Measurements from ENCODE around the gene GRN. TPM values are rescaled to one million over a fixed set of nuclear protein-coding genes. Genes with fewer than 3 reads are reported as not detected.
"Not testable (repeated sequence)": the region's sequence is repeated elsewhere in the genome, so short reads cannot be mapped to it uniquely, and the experiment has no call there.

Gene GRN
- total and polyA plus RNA-seq, 2 of the 13 experiments (the other 11 are each of a cell fraction or from before 2014, with no cell fraction given) = 86.6 to 143 TPM

GRCh38 chr17:44369414-44370023, 24.4 kb downstream of the GRN start (continued):
- peak; percentile 98 for TF ChIP-seq HMGXB3 (CRISPR knock-in tag; IDR thresholded peaks at IDR 0.05; ENCODE audit: borderline replicate concordance)
- peak; percentile 74; the same call in 1 of the 2 replicates for TF ChIP-seq PHF21A (CRISPR knock-in tag; IDR thresholded peaks at IDR 0.05)
- peak; percentile 70; the same call in 1 of the 2 replicates for TF ChIP-seq PRDM10 (CRISPR knock-in tag; IDR thresholded peaks at IDR 0.05; ENCODE audit: low read depth)
- peak; percentile 79; the same call in 1 of the 2 replicates for TF ChIP-seq YEATS2 (CRISPR knock-in tag; IDR thresholded peaks at IDR 0.05; ENCODE audit: borderline replicate concordance)
- TF ChIP-seq MYPOP (CRISPR knock-in tag; IDR thresholded peaks at IDR 0.05) = peak; percentile 38; the same call in 1 of the 2 replicates
- not testable (repeated sequence) for TF ChIP-seq SOX13 (IDR thresholded peaks at IDR 0.05)
- TF ChIP-seq SOX13 (CRISPR knock-in tag; conservative IDR thresholded peaks at IDR 0.05 in 1 of 2, IDR thresholded peaks at IDR 0.05 in 1 of 2) = peak in 1 of 2 experiments; percentile 63; a peak in 2 of 4 replicates
- peak; percentile 82 to 88 for TF ChIP-seq POLR2A (IDR thresholded peaks at IDR 0.05; ENCODE audit: insufficient read depth in 1 of 2, low read depth in 2 of 2, low read length in 2 of 2)
- peak; percentile 70 for TF ChIP-seq POLR2G (IDR thresholded peaks at IDR 0.05; ENCODE audit: low read depth, low read length)
- peak; percentile 42 for TF ChIP-seq ZNF883 (CRISPR knock-in tag; IDR thresholded peaks at IDR 0.05; ENCODE audit: not compliant biosample characterization)
- peak; percentile 13; the same call in 1 of the 2 replicates for TF ChIP-seq ZNF788 (CRISPR knock-in tag; IDR thresholded peaks at IDR 0.05; ENCODE audit: borderline replicate concordance)
- peak; percentile 19; the same call in 1 of the 2 replicates for TF ChIP-seq HIVEP1 (CRISPR knock-in tag; IDR thresholded peaks at IDR 0.05)
- peak; percentile 96 for TF ChIP-seq RFXAP (CRISPR knock-in tag; IDR thresholded peaks at IDR 0.05; ENCODE audit: borderline replicate concordance)
- peak; percentile 11; the same call in 1 of the 2 replicates for TF ChIP-seq HMG20A (CRISPR knock-in tag; IDR thresholded peaks at IDR 0.05; ENCODE audit: borderline replicate concordance)
- TF ChIP-seq ZBTB33 (CRISPR knock-in tag; IDR thresholded peaks at IDR 0.05) = peak; percentile 16; the same call in 1 of the 2 replicates
- TF ChIP-seq ZGPAT (CRISPR knock-in tag; IDR thresholded peaks at IDR 0.05) = peak; percentile 67
